ENCODE results near the gene NSD1.

The NSD1 gene

DNA sequence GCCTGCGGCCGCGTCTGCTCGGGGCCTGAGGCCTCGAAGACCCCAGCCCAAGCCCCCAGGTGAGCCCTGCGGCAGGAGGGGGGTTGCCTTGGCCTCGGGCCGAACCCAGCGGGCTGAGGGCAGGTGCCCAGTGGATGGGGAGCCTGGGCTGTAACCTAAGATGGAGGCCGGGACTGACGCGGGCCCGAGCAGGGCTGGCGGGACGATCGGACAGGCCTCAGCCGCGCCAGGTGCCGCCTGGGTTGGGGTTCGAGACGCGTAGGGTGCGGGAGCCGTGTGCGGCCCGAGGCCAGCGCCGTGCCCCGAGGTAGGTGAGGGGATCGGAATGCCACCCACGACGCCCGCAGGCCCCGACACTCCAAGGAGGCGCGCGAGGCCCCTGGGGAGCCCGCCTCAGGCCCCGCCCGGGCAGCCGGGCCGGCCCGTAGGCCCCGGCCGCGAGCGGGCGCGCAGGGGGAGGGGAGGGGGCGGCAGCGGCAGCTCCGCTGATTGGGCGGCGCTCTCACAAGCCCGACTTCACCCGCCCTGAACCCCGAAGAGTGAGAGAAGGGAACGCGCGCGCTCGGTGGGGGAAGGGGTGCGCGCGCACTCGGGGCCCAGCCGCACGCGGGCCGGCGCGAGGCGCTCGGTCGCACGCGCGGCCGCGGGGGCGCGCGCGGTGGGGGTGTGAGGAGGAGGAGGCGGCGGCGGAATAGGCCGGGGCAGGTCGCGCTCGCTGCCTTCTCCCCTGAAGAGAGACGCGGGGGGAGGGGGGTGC, at the start of gene NSD1:
TSS of gene NSD1 (plus strand) at position 678 of the 757 bp plus-strand sequence. CDS start 1,331 bp downstream, outside the sequence.
- DNase-seq = peak; percentile 91

- no peak for DNase-seq
Measured at GRCh38 chr5:177084175-177084574, 49.4 kb upstream of the NSD1 start.

DNA sequence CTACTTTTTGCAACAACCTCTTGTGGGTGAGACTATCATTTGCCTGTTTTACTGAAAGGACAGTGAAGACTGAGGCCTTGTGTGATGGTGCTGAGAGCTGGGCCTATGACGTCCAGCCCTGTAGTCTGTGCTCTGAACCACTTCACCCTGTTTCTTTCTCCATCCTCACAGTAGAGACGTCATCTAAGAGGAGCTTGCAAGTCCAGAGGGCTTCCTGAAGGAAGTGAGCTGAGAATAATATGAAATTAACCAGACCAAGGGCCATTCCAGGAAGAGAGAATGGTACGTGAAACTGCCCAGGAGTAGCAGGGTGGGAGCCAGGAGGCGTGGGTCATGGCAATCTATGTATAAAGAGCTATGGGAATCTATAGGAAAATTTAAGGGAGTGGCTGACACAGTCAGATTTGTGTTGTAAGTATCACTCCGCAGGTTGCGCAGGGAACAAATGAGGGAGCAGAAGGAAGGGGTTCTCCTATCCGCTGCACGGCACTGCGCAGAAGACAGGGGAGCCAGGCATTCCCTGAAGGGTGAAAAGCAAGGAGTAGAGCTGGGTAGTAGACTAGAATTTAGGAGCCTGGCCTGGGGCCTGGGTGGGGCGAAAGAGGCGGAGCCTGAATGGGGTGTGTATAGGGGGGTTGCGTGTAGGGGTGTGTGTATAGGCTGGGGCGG, 47.5 kb upstream of the NSD1 start:
- no peak for DNase-seq

DNA sequence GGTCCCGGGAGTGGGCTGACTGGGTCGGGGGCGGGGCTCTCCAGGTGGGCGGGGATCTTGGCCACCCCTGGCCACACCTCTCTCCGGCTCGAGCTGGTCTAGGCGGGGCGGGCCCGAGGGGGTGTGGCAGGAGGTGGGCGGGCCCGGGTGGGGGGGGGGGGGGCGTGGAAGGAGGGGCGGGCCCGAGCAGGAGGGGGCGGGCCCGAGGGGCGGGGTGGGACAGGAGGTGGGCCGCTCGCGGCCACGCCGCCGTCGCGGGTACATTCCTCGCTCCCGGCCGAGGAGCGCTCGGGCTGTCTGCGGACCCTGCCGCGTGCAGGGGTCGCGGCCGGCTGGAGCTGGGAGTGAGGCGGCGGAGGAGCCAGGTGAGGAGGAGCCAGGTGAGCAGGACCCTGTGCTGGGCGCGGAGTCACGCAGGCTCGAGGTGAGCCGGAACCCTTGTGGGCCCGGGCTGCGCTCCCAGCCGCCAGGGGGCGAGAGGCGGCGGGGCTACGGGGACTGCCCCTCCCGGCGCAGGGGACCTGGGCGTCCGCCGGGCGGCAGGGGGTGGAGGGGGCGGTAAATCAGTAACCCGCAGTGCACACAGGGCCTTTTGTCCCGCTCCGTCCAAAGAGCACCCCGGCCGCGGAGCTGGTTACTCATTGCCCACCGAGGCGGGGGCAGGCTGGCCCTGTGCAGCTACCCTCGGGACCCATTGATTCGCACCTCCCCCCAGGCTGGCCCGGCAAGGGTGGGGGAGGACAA, 46.7 kb upstream of the NSD1 start, which contains the start of gene FGFR4:
TSS of gene FGFR4 (plus strand) at position 262 of the 744 bp plus-strand sequence. CDS start 2,688 bp downstream, outside the sequence.
- DNase-seq = peak; percentile 57

GRCh38 chr5:177087398-177088005, 46.1 kb upstream of the NSD1 start:
- no peak for DNase-seq

DNA sequence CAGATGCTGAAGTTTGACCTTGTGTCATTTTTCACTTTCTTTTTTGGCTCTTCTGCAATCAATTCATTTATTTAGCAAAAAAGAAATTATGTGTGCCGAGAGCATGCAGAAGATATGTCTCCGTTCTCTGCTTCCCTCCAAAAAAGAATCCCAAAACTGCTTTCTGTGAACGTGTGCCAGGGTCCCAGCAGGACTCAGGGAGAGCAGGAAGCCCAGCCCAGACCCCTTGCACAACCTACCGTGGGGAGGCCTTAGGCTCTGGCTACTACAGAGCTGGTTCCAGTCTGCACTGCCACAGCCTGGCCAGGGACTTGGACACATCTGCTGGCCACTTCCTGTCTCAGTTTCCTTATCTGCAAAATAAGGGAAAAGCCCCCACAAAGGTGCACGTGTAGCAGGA, 44.4 kb upstream of the NSD1 start:
- DNase-seq = no peak

- no peak for DNase-seq
Measured at GRCh38 chr5:177089825-177090641, 43.5 kb upstream of the NSD1 start.

DNA sequence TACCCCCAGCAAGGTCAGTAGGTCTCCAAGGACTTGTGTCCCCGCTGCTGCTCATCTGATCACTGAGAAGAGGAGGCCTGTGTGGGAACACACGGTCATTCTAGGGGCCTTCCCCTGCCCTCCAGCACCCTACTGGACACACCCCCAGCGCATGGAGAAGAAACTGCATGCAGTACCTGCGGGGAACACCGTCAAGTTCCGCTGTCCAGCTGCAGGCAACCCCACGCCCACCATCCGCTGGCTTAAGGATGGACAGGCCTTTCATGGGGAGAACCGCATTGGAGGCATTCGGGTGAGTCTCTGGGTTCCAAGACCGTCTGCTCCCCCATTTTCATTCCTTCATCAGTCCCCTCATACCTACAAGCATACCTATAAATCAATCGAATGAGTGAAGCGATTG, 42.8 kb upstream of the NSD1 start:
- DNase-seq = no peak

- no peak for DNase-seq
Measured at GRCh38 chr5:177091232-177091631, 42.3 kb upstream of the NSD1 start.

- DNase-seq = no peak
Measured at GRCh38 chr5:177092178-177093081, 41.1 kb upstream of the NSD1 start.

- no peak for DNase-seq
Measured at GRCh38 chr5:177093082-177093712, 40.4 kb upstream of the NSD1 start.

DNA sequence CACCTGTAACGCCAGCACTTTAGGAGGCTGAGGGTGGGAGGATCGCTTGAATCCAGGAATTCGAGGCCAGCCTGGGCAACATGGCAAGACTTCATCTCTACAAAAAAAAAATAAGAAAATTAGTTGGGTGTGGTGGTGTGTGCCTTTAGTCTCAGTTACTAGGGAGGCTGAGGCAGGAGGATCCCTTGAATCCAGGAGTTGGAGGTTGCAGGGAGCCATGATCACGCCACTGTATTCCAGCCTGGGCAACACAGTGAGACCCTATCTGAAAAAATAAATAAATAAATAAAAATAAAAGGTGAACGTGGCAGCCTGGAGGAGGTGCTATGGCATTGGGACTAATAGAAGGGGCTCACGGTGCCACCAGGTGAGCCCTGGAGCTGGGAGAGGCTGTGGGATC, 39.8 kb upstream of the NSD1 start:
- DNase-seq = no peak

- no peak for DNase-seq
Measured at GRCh38 chr5:177094224-177095087, 39.1 kb upstream of the NSD1 start.

- no peak for DNase-seq
Measured at GRCh38 chr5:177095088-177095669, 38.4 kb upstream of the NSD1 start.

GRCh38 chr5:177096162-177097015, 37.2 kb upstream of the NSD1 start:
- no peak for DNase-seq

DNA sequence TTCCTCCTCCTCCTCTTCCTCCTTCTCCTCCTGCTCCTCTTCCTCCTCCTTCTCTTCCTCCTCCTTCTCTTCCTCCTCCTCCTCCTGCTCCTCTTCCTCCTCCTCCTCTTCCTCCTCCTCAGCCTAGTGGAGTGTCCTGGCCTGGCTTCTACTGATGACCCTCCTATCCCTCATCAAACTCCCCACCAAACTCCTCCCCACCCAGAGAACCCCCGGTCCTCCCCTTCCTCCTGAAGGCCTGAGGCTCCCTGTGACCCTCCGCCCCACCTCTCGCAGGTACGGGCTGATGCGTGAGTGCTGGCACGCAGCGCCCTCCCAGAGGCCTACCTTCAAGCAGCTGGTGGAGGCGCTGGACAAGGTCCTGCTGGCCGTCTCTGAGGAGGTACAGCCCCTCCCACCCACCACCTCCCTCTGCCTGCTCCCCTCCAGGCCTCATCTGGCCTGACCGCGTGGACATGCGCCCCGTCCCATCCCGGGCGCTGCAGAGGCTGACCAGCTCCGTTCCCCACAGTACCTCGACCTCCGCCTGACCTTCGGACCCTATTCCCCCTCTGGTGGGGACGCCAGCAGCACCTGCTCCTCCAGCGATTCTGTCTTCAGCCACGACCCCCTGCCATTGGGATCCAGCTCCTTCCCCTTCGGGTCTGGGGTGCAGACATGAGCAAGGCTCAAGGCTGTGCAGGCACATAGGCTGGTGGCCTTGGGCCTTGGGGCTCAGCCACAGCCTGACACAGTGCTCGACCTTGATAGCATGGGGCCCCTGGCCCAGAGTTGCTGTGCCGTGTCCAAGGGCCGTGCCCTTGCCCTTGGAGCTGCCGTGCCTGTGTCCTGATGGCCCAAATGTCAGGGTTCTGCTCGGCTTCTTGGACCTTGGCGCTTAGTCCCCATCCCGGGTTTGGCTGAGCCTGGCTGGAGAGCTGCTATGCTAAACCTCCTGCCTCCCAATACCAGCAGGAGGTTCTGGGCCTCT, 36.3 kb upstream of the NSD1 start:
- no peak for DNase-seq

DNA sequence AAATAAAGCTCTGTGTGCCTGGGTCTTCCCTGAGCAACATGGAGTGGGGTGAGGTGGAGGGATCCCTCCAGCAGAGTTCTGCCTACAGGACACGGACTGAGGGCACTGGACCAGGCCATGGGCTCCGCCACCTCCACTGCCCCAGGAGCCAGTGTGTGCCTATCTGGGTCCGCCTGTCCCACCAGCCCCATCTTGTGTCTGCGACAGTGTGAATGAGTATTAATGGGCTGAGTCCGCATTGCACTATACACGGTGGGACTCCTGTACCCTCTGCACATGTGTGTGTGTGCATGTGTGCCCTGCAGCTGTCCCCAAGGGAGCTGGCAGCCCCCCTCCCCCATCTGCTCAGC, 35.5 kb upstream of the NSD1 start:
- DNase-seq = no peak
